PC-9 (cell line): ENCODE data around the gene MTERF4. TPM values are rescaled to one million over a fixed set of nuclear protein-coding genes. Genes with fewer than 3 reads are reported as not detected.

ENCODE experiments used
- BruUV-seq: library from RNA; stranded (reverse); fragments of 400-500 nt; replicated peaks from 2 replicates; lab custom pipeline; 2021; lab: Mats Ljungman, UMichigan
- CTCF ChIA-PET: fragments of 300-600 bp; sonication (Branson Sonifier 250); formaldehyde crosslinking; loops from one replicate; lab custom pipeline; 2022; ENCODE audit warnings: antibody characterized with exemption; lab: Charles Lee
- POLR2A ChIA-PET: fragments of 300-600 bp; sonication (Branson Sonifier 250); formaldehyde crosslinking; loops from one replicate; lab custom pipeline; 2022; ENCODE audit warnings: antibody characterized with exemption; ENCODE audit not compliant: unreplicated experiment; lab: Charles Lee
- DNase-seq, 2 experiments: peaks; one replicate each; pipeline versions ENCODE4 v3.0.0 to v3.0.0-alpha.2; 2015 to 2022; ENCODE audit warnings: mixed read lengths in 1 of 2
- H2AFZ ChIP-seq: fragments of 200-600 bp; sonication (generic); 2 replicates; pipeline ENCODE4 v1.8.1; 2017; ENCODE audit warnings: antibody characterized with exemption
- H3F3A ChIP-seq: fragments of 200-600 bp; sonication (generic); 2 replicates; pipeline ENCODE4 v1.8.1; 2017; ENCODE audit warnings: antibody characterized with exemption, mild to moderate bottlenecking, low read depth; ENCODE audit not compliant: insufficient read depth
- H3K27ac ChIP-seq: fragments of 200-600 bp; sonication (generic); 2 replicates; pipeline ENCODE4 v1.6.1; 2016; ENCODE audit warnings: mixed run types
- H3K27me3 ChIP-seq: fragments of 200-600 bp; sonication (generic); 2 replicates; pipeline ENCODE4 v1.6.1; 2016; ENCODE audit warnings: low read depth, mixed run types; ENCODE audit not compliant: insufficient read depth
- H3K36me3 ChIP-seq: fragments of 200-600 bp; sonication (generic); 2 replicates; pipeline ENCODE4 v1.6.1; 2016; ENCODE audit warnings: low read depth, mixed run types
- H3K4me1 ChIP-seq: fragments of 200-600 bp; sonication (generic); replicated peaks from 2 replicates; pipeline ENCODE4 v1.6.1; 2016; ENCODE audit warnings: mixed run types; ENCODE audit not compliant: insufficient read depth
- H3K4me2 ChIP-seq: fragments of 200-600 bp; sonication (generic); 2 replicates; pipeline ENCODE4 v1.6.1; 2017; ENCODE audit warnings: mixed run types
- H3K4me3 ChIP-seq: fragments of 200-600 bp; sonication (generic); 2 replicates; pipeline ENCODE4 v1.6.1; 2016; ENCODE audit warnings: mixed run types
- H3K79me2 ChIP-seq: fragments of 200-600 bp; sonication (generic); 2 replicates; pipeline ENCODE4 v1.6.1; 2017; ENCODE audit warnings: low read depth, mixed run types
- H3K9me2 ChIP-seq: fragments of 200-600 bp; sonication (generic); 2 replicates; pipeline ENCODE4 v1.8.1; 2017; ENCODE audit warnings: mild to moderate bottlenecking; ENCODE audit not compliant: insufficient read depth
- H3K9me3 ChIP-seq: fragments of 200-600 bp; sonication (generic); 2 replicates; pipeline ENCODE4 v1.8.1; 2016; ENCODE audit warnings: low read depth; ENCODE audit not compliant: insufficient read depth
- H4K20me1 ChIP-seq: fragments of 200-600 bp; sonication (generic); 2 replicates; pipeline ENCODE4 v1.8.1; 2017; ENCODE audit not compliant: insufficient read depth
- CTCF ChIP-seq: fragments of 200-600 bp; sonication (generic); conservative IDR thresholded peaks from 2 replicates; pipeline ENCODE4 v1.6.1; 2017; ENCODE audit warnings: mixed run types, antibody characterized with exemption, mild to moderate bottlenecking, moderate library complexity
- EZH2 ChIP-seq: fragments of 200-600 bp; sonication (generic); IDR thresholded peaks from 2 replicates; pipeline ENCODE4 v1.8.0; 2017; ENCODE audit warnings: antibody characterized with exemption, low read depth
- intact Hi-C: fragments of 100-400 bp; cut with micrococcal nuclease; formaldehyde crosslinking; loops from one replicate; pipeline ENCODE4 v1.10.0; 2022; ENCODE audit not compliant: unreplicated experiment
- total RNA-seq: library from RNA; stranded (reverse); gene quantifications from 2 replicates; pipeline ENCODE4 v1.2.3, GENCODE V29; 2021

MTERF4 gene
- total RNA-seq, 1 experiment from 2014 or later: 42.8 TPM

- H3F3A ChIP-seq: no peaks in the 10 kb centered on the region
- no peaks in the 10 kb centered on the region for H3K36me3 ChIP-seq
- H3K27ac ChIP-seq: no peak overlapping the region
- H3K4me2 ChIP-seq: no peak overlapping the region
- ChIA-PET CTCF (interaction anchor here (0.6 kb wide), 1 partner anchor 16 kb away, joined by 7 read pairs; no protein-coding TSS in a partner anchor), POLR2A (no interaction called here)
- H3K9me3 ChIP-seq: 0 out of 2 replicates have a peak, but pooled peaks cover 4% of the 10 kb centered on the region
- TF ChIP-seq CTCF (no peak), EZH2 (no peak)
- no peak for DNase-seq
- no peaks in the 10 kb centered on the region for H3K9me2 ChIP-seq
- no peak overlapping the region for H3K4me3 ChIP-seq
- H3K4me1 ChIP-seq: no peaks in the 10 kb centered on the region
- peaks cover 40% of the 10 kb centered on the region for H3K27me3 ChIP-seq
- no peaks in the 10 kb centered on the region for H3K79me2 ChIP-seq
- no peaks in the 10 kb centered on the region for H4K20me1 ChIP-seq
- intact Hi-C loops: no loop called here
- BruUV-seq: no TSS peak
- H2AFZ ChIP-seq: no peak overlapping the region
These were observed 53.7 kb downstream of the MTERF4 start for GRCh38 chr2:241048149-241048948.

GRCh38 chr2:241047253-241048010 lies 54.7 kb downstream of the MTERF4 start:
- no peak for DNase-seq
- peaks cover 49% of the 10 kb centered on the region for H3K27me3 ChIP-seq
- no peaks in the 10 kb centered on the region for H3F3A ChIP-seq
- H2AFZ ChIP-seq: no peak overlapping the region
- ChIA-PET CTCF (no interaction called here), POLR2A (no interaction called here)
- no TSS peak for BruUV-seq
- 0 out of 2 replicates have a peak, but pooled peaks cover 4% of the 10 kb centered on the region for H3K9me3 ChIP-seq
- no peaks in the 10 kb centered on the region for H3K36me3 ChIP-seq
- H4K20me1 ChIP-seq: no peaks in the 10 kb centered on the region
- no peak overlapping the region for H3K4me2 ChIP-seq
- intact Hi-C loops: no loop called here
- no peaks in the 10 kb centered on the region for H3K79me2 ChIP-seq
- H3K27ac ChIP-seq: no peak overlapping the region
- TF ChIP-seq CTCF (no peak), EZH2 (no peak)
- no peak overlapping the region for H3K4me3 ChIP-seq
- H3K4me1 ChIP-seq: no peaks in the 10 kb centered on the region
- H3K9me2 ChIP-seq: no peaks in the 10 kb centered on the region

Other genes with a start within 250 kb of the MTERF4 start
- gene AGXT, start 233.5 kb downstream of the MTERF4 start, total RNA-seq: not detected in 2 replicates
- 68.8 and 84.0 TPM in 2 replicates for gene MAB21L4, start 206.1 kb downstream of the MTERF4 start, total RNA-seq
- not detected in 2 replicates for gene CROCC2, start 196.0 kb downstream of the MTERF4 start, total RNA-seq
- 2.8 and 9.6 TPM in 2 replicates for gene SNED1, start 103.7 kb downstream of the MTERF4 start, total RNA-seq
- 70.4 and 77.5 TPM in 2 replicates for gene PASK, start 47.2 kb upstream of the MTERF4 start, total RNA-seq
- gene PPP1R7, start 48.2 kb upstream of the MTERF4 start, total RNA-seq: 113 and 143 TPM in 2 replicates
- 6.5 and 8.5 TPM in 2 replicates for gene ANO7, start 86.4 kb upstream of the MTERF4 start, total RNA-seq
- 715 and 908 TPM in 2 replicates for gene HDLBP, start 213.4 kb upstream of the MTERF4 start, total RNA-seq
- 431 and 500 TPM in 2 replicates for gene SEPTIN2, start 213.6 kb upstream of the MTERF4 start, total RNA-seq